SK-N-MC (cell line): Measurements from ENCODE around the gene CCDC194.

Source experiments
- EZH2 ChIP-seq: fragments of 200-600 bp; sonication (generic); IDR thresholded peaks from one replicate; pipeline ENCODE4 v1.6.1; 2017; ENCODE audit warnings: antibody characterized with exemption
- POLR2AphosphoS5 ChIP-seq: IDR thresholded peaks from 2 replicates; pipeline ENCODE4 v1.6.1; 2012; ENCODE audit warnings: mild to moderate bottlenecking, low read depth, low read length, borderline replicate concordance

DNA sequence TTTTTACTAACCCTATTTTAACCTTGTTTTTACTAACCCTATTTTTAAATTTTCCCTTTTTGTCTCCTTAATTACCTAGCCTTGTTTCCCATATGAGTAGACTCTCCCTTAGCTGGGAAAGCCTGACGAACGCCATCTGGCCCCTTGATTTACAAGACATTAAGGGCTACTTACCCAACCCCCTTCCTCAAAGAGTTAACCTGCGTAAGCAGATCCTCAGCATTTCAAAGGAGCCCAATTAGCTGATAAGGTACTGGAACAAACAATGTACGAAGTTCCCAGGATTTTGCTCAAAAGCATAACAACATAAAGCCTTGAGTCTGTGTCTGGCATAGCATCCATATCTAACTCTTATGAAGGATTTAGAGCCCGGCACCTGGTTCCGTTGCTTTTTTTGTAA is 21.1 kb upstream of the CCDC194 start:
- TF ChIP-seq EZH2, result no peak
- TF ChIP-seq POLR2AphosphoS5, result no peak
